ENCODE data around the gene SPATS2.

DNA sequence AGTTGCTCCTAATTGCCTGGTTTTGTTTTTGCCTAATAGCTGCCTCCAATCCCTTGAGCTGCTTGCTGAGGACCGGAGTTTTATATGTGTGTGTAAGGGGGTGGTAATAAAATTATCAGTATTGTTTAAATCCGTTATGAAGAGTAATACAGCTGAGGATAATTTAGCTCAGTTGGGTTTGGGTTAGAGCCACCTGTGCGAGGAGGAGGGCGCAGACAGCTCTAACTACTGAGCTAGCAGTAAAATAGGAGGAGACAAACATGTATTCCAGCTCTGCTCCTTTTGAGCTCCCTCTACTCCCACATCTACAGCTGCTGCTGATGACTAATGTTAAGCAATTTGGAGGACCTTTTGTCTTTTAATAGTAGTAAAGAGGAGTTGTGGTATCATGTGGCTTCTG lies 61.5 kb downstream of the SPATS2 start:
- TF ChIP-seq EZH2phosphoT487 (IDR thresholded peaks at IDR 0.05; ENCODE audit: borderline replicate concordance, low read depth) (no peak), SIN3A (IDR thresholded peaks at IDR 0.05; ENCODE audit: borderline replicate concordance, low read depth, low read length) (no peak), NFIC (IDR thresholded peaks at IDR 0.05; ENCODE audit: borderline replicate concordance) (no peak), EP300 (IDR thresholded peaks at IDR 0.05; ENCODE audit: borderline replicate concordance in 1 of 2, low read depth in 1 of 2, low read length in 1 of 2) (no peak)
- TF ChIP-seq, protein P1, sequence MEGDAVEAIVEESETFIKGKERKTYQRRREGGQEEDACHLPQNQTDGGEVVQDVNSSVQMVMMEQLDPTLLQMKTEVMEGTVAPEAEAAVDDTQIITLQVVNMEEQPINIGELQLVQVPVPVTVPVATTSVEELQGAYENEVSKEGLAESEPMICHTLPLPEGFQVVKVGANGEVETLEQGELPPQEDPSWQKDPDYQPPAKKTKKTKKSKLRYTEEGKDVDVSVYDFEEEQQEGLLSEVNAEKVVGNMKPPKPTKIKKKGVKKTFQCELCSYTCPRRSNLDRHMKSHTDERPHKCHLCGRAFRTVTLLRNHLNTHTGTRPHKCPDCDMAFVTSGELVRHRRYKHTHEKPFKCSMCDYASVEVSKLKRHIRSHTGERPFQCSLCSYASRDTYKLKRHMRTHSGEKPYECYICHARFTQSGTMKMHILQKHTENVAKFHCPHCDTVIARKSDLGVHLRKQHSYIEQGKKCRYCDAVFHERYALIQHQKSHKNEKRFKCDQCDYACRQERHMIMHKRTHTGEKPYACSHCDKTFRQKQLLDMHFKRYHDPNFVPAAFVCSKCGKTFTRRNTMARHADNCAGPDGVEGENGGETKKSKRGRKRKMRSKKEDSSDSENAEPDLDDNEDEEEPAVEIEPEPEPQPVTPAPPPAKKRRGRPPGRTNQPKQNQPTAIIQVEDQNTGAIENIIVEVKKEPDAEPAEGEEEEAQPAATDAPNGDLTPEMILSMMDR (IDR thresholded peaks at IDR 0.05): no peak
